Hepatocyte (in vitro differentiated cells): ENCODE results near the gene C22orf23. TPM values are rescaled to one million over a fixed set of nuclear protein-coding genes. Genes with fewer than 3 reads are reported as not detected.

ENCODE experiments used
- DNase-seq: peaks from one replicate; pipeline ENCODE4 v3.0.0-alpha.2; 2016; ENCODE audit warnings: low spot score
- H2AFZ ChIP-seq: fragments of 200-600 bp; sonication (generic); 2 replicates; pipeline ENCODE4 v1.6.0; 2016; ENCODE audit warnings: antibody characterized with exemption, mild to moderate bottlenecking
- H3K27ac ChIP-seq: fragments of 200-600 bp; sonication (generic); 2 replicates; pipeline ENCODE4 v1.5.1; 2016; ENCODE audit warnings: mild to moderate bottlenecking
- H3K27me3 ChIP-seq: fragments of 200-600 bp; sonication (generic); 2 replicates; pipeline ENCODE4 v1.6.1; 2016
- H3K36me3 ChIP-seq: fragments of 200-600 bp; sonication (generic); replicated peaks from 2 replicates; pipeline ENCODE4 v1.5.1; 2016; ENCODE audit warnings: low read depth; ENCODE audit not compliant: insufficient read depth
- H3K4me1 ChIP-seq: fragments of 200-600 bp; sonication (generic); 2 replicates; pipeline ENCODE4 v1.5.1; 2016; ENCODE audit warnings: mild to moderate bottlenecking, moderate library complexity; ENCODE audit not compliant: insufficient read depth
- H3K4me2 ChIP-seq: fragments of 200-600 bp; sonication (generic); 2 replicates; pipeline ENCODE4 v1.6.0; 2016
- H3K4me3 ChIP-seq: fragments of 200-600 bp; sonication (generic); 2 replicates; pipeline ENCODE4 v1.5.1; 2016; ENCODE audit warnings: mild to moderate bottlenecking
- H3K79me2 ChIP-seq: fragments of 200-600 bp; sonication (generic); 2 replicates; pipeline ENCODE4 v1.6.0; 2017; ENCODE audit warnings: mild to moderate bottlenecking
- H3K9me2 ChIP-seq: fragments of 200-600 bp; sonication (generic); replicated peaks from 2 replicates; pipeline ENCODE4 v1.6.0; 2017; ENCODE audit warnings: mild to moderate bottlenecking; ENCODE audit not compliant: insufficient read depth
- H3K9me3 ChIP-seq: fragments of 200-600 bp; sonication (generic); 2 replicates; pipeline ENCODE4 v1.5.1; 2016; ENCODE audit warnings: low read depth, mild to moderate bottlenecking
- H4K20me1 ChIP-seq: fragments of 200-600 bp; sonication (generic); 2 replicates; pipeline ENCODE4 v1.6.0; 2016; ENCODE audit warnings: mild to moderate bottlenecking; ENCODE audit not compliant: insufficient read depth, poor library complexity, severe bottlenecking
- CTCF ChIP-seq: fragments of 200-600 bp; sonication (generic); IDR thresholded peaks from 2 replicates; pipeline ENCODE4 v1.5.1; 2016; ENCODE audit warnings: antibody characterized with exemption, mild to moderate bottlenecking; ENCODE audit not compliant: poor library complexity
- EZH2 ChIP-seq: fragments of 200-600 bp; sonication (generic); IDR thresholded peaks from 2 replicates; pipeline ENCODE4 v1.6.1; 2016; ENCODE audit warnings: antibody characterized with exemption, mild to moderate bottlenecking, borderline replicate concordance
- EZH2phosphoT487 ChIP-seq: fragments of 200-600 bp; sonication (generic); IDR thresholded peaks from one replicate; pipeline ENCODE4 v1.6.1; 2018; ENCODE audit warnings: antibody characterized with exemption, mild to moderate bottlenecking, low read depth, moderate library complexity; ENCODE audit not compliant: unreplicated experiment, severe bottlenecking
- WGBS: methylation state at CpG from one replicate; pipeline ENCODE4 v1.1.6; 2016; ENCODE audit warnings: low lambda C conversion rate; ENCODE audit errors: missing lambda C conversion rate; 5-methylcytosine and 5-hydroxymethylcytosine counted together
- polyA plus RNA-seq: library from polyadenylated mRNA; unstranded; fragments of >200 nt; fragmentation: Nextera tagmentation; extraction: Ambion mirVana; gene quantifications from 2 replicates; pipeline ENCODE4 v1.2.1, GENCODE V29; 2016
- total RNA-seq: library from RNA; depleted of rRNA; stranded (reverse); fragments of >200 nt; gene quantifications from 2 replicates; pipeline ENCODE4 v1.2.3, GENCODE V29; 2014

C22orf23 gene
- total and polyA plus RNA-seq, 2 experiments from 2014 or later = 0.29 to 0.30 TPM

- no peak overlapping the region for H3K4me2 ChIP-seq
- no peak for DNase-seq
- H3K27me3 ChIP-seq = no peaks in the 10 kb centered on the region
- no peaks in the 10 kb centered on the region for H4K20me1 ChIP-seq
- 78% methylated on average over 2 of the region's 2 CpGs for WGBS
- no peaks in the 10 kb centered on the region for H3K79me2 ChIP-seq
- no peaks in the 10 kb centered on the region for H3K36me3 ChIP-seq
- peak overlapping the region; percentile 92 for H3K27ac ChIP-seq
- H3K9me2 ChIP-seq = no peaks in the 10 kb centered on the region
- TF ChIP-seq CTCF = no peak
- TF ChIP-seq EZH2phosphoT487 = no peak
- TF ChIP-seq EZH2 = no peak
- H2AFZ ChIP-seq = no peak overlapping the region
- no peak overlapping the region for H3K4me3 ChIP-seq
- H3K4me1 ChIP-seq = peaks cover 45% of the 10 kb centered on the region
- no peaks in the 10 kb centered on the region for H3K9me3 ChIP-seq
These were observed 55.6 kb downstream of the C22orf23 start for GRCh38 chr22:37897807-37898206.

GRCh38 chr22:37896939-37897338 is 56.5 kb downstream of the C22orf23 start:
- Histone ChIP-seq H3K4me1 (peaks cover 45% of the 10 kb centered on the region), H3K27ac (peak overlapping the region; percentile 92), H4K20me1 (no peaks in the 10 kb centered on the region), H3K4me3 (no peak overlapping the region), H3K36me3 (no peaks in the 10 kb centered on the region), H3K9me2 (no peaks in the 10 kb centered on the region), H3K9me3 (no peaks in the 10 kb centered on the region), H3K4me2 (no peak overlapping the region), H3K27me3 (no peaks in the 10 kb centered on the region), H3K79me2 (no peaks in the 10 kb centered on the region), H2AFZ (no peak overlapping the region)
- 79% methylated on average over 3 of the region's 3 CpGs for WGBS
- DNase-seq = no peak
- no peak for TF ChIP-seq CTCF
- no peak for TF ChIP-seq EZH2phosphoT487
- TF ChIP-seq EZH2 = no peak

GRCh38 chr22:37896181-37896592 is 57.2 kb downstream of the C22orf23 start:
- 44% methylated on average over 5 of the region's 5 CpGs for WGBS
- Histone ChIP-seq H3K4me2 (no peak overlapping the region), H4K20me1 (no peaks in the 10 kb centered on the region), H3K27me3 (no peaks in the 10 kb centered on the region), H2AFZ (no peak overlapping the region), H3K79me2 (no peaks in the 10 kb centered on the region), H3K9me3 (no peaks in the 10 kb centered on the region), H3K4me3 (no peak overlapping the region), H3K36me3 (no peaks in the 10 kb centered on the region), H3K27ac (peak overlapping the region; percentile 92), H3K4me1 (peaks cover 45% of the 10 kb centered on the region), H3K9me2 (no peaks in the 10 kb centered on the region)
- peak; percentile 76 for DNase-seq
- TF ChIP-seq CTCF (no peak), EZH2phosphoT487 (no peak)
